ENCODE data around the gene SCAF11. TPM values are rescaled to one million over a fixed set of nuclear protein-coding genes. Genes with fewer than 3 reads are reported as not detected.

SCAF11 gene
- total RNA-seq, 1 experiment from 2014 or later = 121 TPM

GRCh38 chr12:45994736-45995135 is 4.4 kb upstream of the SCAF11 start:
- no peaks in the 10 kb centered on the region for H3K9me3 ChIP-seq (ENCODE audit: low read depth, low read length, poor library complexity, severe bottlenecking)
- H3K4me1 ChIP-seq (ENCODE audit: insufficient read depth, low read length, poor library complexity, severe bottlenecking) = peaks cover 5% of the 10 kb centered on the region
- ChIA-PET POLR2A (ENCODE audit: low non-redundant PET) (interaction anchor here (0.5 kb wide), 1 partner anchor 693 kb away, joined by 3 read pairs; no protein-coding TSS in a partner anchor), CTCF (no interaction called here)
- H3K4me3 ChIP-seq (ENCODE audit: low read depth, low read length, poor library complexity, severe bottlenecking) = no peak overlapping the region
- no peak for TF ChIP-seq EZH2 (IDR thresholded peaks at IDR 0.05; ENCODE audit: borderline replicate concordance, low read depth, low read length, poor library complexity, severe bottlenecking)
- TF ChIP-seq CTCF (conservative IDR thresholded peaks at IDR 0.05; ENCODE audit: low read depth, low read length) = no peak
- no TSS peak for BruUV-seq (replicated peaks)
- no peaks in the 10 kb centered on the region for H3K36me3 ChIP-seq (ENCODE audit: insufficient read depth, low read length, poor library complexity, severe bottlenecking)
- H3K27ac ChIP-seq (ENCODE audit: low read depth, low read length, poor library complexity, severe bottlenecking) = no peak overlapping the region
- intact Hi-C loops (cut with micrococcal nuclease; ENCODE audit: unreplicated experiment) = loop anchor here (5.0 to 10.0 kb wide), 2 partner anchors 267 to 450 kb away; partner anchors contain the start of gene ARID2
- H3K27me3 ChIP-seq (replicated peaks; ENCODE audit: insufficient read depth, low read depth, low read length, poor library complexity) = no peaks in the 10 kb centered on the region
- peak; percentile 27 for DNase-seq (ENCODE audit: low spot score)

- peaks cover 18% of the 10 kb centered on the region for H3K4me1 ChIP-seq (ENCODE audit: insufficient read depth, low read length, poor library complexity, severe bottlenecking)
- H3K4me3 ChIP-seq (ENCODE audit: low read depth, low read length, poor library complexity, severe bottlenecking) = peak overlapping the region; percentile 94
- peak overlapping the region; percentile 91 for H3K27ac ChIP-seq (ENCODE audit: low read depth, low read length, poor library complexity, severe bottlenecking)
- H3K36me3 ChIP-seq (ENCODE audit: insufficient read depth, low read length, poor library complexity, severe bottlenecking) = peaks cover 4% of the 10 kb centered on the region
- intact Hi-C loops (cut with micrococcal nuclease; ENCODE audit: unreplicated experiment) = loop anchor here (5.0 to 10.0 kb wide), 2 partner anchors 264 to 447 kb away; partner anchors contain the start of gene ARID2
- no peaks in the 10 kb centered on the region for H3K9me3 ChIP-seq (ENCODE audit: low read depth, low read length, poor library complexity, severe bottlenecking)
- ChIA-PET POLR2A (ENCODE audit: low non-redundant PET) (interaction anchor here (0.6 kb wide), 1 partner anchor 263 kb away, joined by 3 read pairs; no protein-coding TSS in a partner anchor), CTCF (no interaction called here)
- no TSS peak for BruUV-seq (replicated peaks)
- H3K27me3 ChIP-seq (replicated peaks; ENCODE audit: insufficient read depth, low read depth, low read length, poor library complexity) = no peaks in the 10 kb centered on the region
- DNase-seq (ENCODE audit: low spot score) = peak; percentile 92
- TF ChIP-seq CTCF (conservative IDR thresholded peaks at IDR 0.05; ENCODE audit: low read depth, low read length) (no peak), EZH2 (IDR thresholded peaks at IDR 0.05; ENCODE audit: borderline replicate concordance, low read depth, low read length, poor library complexity, severe bottlenecking) (no peak)
Measured at GRCh38 chr12:45991284-45992249, 1.2 kb upstream of the SCAF11 start.

DNA sequence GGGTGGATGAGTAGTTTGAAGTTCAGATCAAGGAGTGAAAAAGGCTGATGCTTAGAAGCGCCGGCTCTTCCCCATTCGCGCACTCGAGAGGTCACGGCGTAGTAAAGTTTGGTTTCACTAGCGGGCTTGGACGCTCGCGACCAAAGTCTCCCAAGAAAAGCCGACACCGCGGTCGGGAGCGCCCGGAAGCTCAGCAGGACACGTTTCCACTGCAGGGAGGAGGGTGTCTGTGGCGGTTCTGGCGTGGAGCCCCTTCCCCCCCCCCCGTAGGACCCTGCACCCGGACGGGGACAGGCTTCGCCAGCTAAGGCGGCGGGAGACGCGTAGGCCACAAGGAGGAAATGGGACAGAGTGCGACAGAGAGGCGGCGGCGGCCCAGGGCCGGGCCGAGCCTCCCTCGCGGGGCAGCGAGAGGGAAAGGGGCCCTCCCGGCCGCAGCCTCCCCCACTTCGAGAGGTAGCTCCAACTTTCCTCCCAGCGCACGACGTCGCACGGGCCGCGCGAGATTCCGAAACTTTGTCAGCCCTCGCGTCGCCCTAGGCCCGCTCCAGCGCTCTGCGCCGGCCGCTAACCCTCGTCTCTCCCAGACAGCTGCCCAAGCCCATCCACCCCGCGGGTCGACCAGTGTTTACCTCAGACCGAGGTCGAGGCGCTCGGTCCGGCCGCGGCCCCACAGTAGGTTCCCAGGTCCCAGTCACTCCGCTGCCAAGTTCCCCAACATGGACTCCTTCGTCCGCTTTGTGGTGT is 480 bp downstream of the SCAF11 start:
- Histone ChIP-seq H3K4me1 (ENCODE audit: insufficient read depth, low read length, poor library complexity, severe bottlenecking) (peaks cover 18% of the 10 kb centered on the region), H3K27me3 (replicated peaks; ENCODE audit: insufficient read depth, low read depth, low read length, poor library complexity) (no peaks in the 10 kb centered on the region), H3K27ac (ENCODE audit: low read depth, low read length, poor library complexity, severe bottlenecking) (peak overlapping the region; percentile 99), H3K36me3 (ENCODE audit: insufficient read depth, low read length, poor library complexity, severe bottlenecking) (peaks cover 4% of the 10 kb centered on the region), H3K9me3 (ENCODE audit: low read depth, low read length, poor library complexity, severe bottlenecking) (no peaks in the 10 kb centered on the region), H3K4me3 (ENCODE audit: low read depth, low read length, poor library complexity, severe bottlenecking) (peak overlapping the region; percentile 94)
- ChIA-PET CTCF (no interaction called here), POLR2A (ENCODE audit: low non-redundant PET) (interaction anchor here (0.6 kb wide), 1 partner anchor 839 kb away, joined by 7 read pairs; no protein-coding TSS in a partner anchor)
- no peak for TF ChIP-seq CTCF (conservative IDR thresholded peaks at IDR 0.05; ENCODE audit: low read depth, low read length)
- no peak for TF ChIP-seq EZH2 (IDR thresholded peaks at IDR 0.05; ENCODE audit: borderline replicate concordance, low read depth, low read length, poor library complexity, severe bottlenecking)
- no TSS peak for BruUV-seq (replicated peaks)
- intact Hi-C loops (cut with micrococcal nuclease; ENCODE audit: unreplicated experiment) = loop anchor here (5.0 to 10.0 kb wide), 3 partner anchors 225 to 445 kb away; partner anchors contain the start of gene ARID2
- peak; percentile 75 for DNase-seq (ENCODE audit: low spot score)
